B cell (primary cell): ENCODE measurements around the gene CCDC201. TPM values are rescaled to one million over a fixed set of nuclear protein-coding genes. Genes with fewer than 3 reads are reported as not detected.
"Not testable (repeated sequence)": the region's sequence is repeated elsewhere in the genome, so short reads cannot be mapped to it uniquely, and the experiment has no call there.

ENCODE experiments used
- ATAC-seq: fragments of 200-7000 bp; cut with Tn5 transposase; one replicate; pipeline ENCODE4 v1.10.0; 2021; ENCODE audit warnings: low read depth, mild to moderate bottlenecking, moderate number of reproducible peaks, moderate library complexity
- CTCF ChIA-PET: fragments of 350-600 bp; sonication (Branson Sonifier 250); formaldehyde crosslinking; loops from one replicate; lab custom pipeline; 2021; ENCODE audit warnings: antibody characterized with exemption, inconsistent platforms; lab: Charles Lee
- POLR2A ChIA-PET: fragments of 350-600 bp; sonication (Branson Sonifier 250); formaldehyde crosslinking; loops from one replicate; lab custom pipeline; 2021; ENCODE audit warnings: antibody characterized with exemption; lab: Charles Lee
- DNase-seq: peaks from one replicate; pipeline ENCODE4 v3.0.0; 2013
- H2AFZ ChIP-seq: 2 replicates; pipeline ENCODE4 v1.6.1; 2012; ENCODE audit warnings: mild to moderate bottlenecking, low read depth, low read length; ENCODE audit not compliant: insufficient read depth, poor library complexity, severe bottlenecking
- H3K27ac ChIP-seq, 2 donors: 1 replicate in 1 of 2; 2 replicates in 1 of 2; pipeline ENCODE4 v1.5.1; 2012 to 2013; ENCODE audit warnings: low read length in 2 of 2, mild to moderate bottlenecking in 2 of 2, moderate library complexity in 1 of 2
- H3K27me3 ChIP-seq, 4 experiments: fragments of 200-600 bp in 1 of 4; sonication (generic) in 1 of 4; replicated peaks in 1 of 4; 1 replicate in 2 of 4; 2 replicates in 2 of 4; pipeline versions ENCODE4 v1.6.1 to v1.7.0; 2013 to 2016; ENCODE audit warnings: low read length in 3 of 4, mild to moderate bottlenecking in 2 of 4, mixed read lengths in 1 of 4, moderate library complexity in 1 of 4; ENCODE audit not compliant: insufficient read depth in 4 of 4, control insufficient read depth in 3 of 4; ENCODE audit errors: control extremely low read depth in 1 of 4
- H3K36me3 ChIP-seq, 2 experiments: replicated peaks in 1 of 2; 1 replicate in 1 of 2; 2 replicates in 1 of 2; pipeline versions ENCODE4 v1.6.1 to v1.7.1; 2013; ENCODE audit warnings: low read length in 1 of 2; ENCODE audit not compliant: insufficient read depth in 2 of 2, control insufficient read depth in 1 of 2; ENCODE audit errors: control extremely low read depth in 1 of 2, extremely low read depth in 1 of 2
- H3K4me1 ChIP-seq, 2 donors: fragments of 200-600 bp in 1 of 2; sonication (generic) in 1 of 2; 1 replicate in 1 of 2; 2 replicates in 1 of 2; pipeline versions ENCODE4 v1.5.1 to v1.6.1; 2013 to 2017; ENCODE audit warnings: low read length in 2 of 2; ENCODE audit not compliant: control insufficient read depth in 2 of 2, insufficient read depth in 2 of 2
- H3K4me2 ChIP-seq: replicated peaks from 2 replicates; pipeline ENCODE3; 2012; ENCODE audit warnings: mild to moderate bottlenecking, low read depth, low read length; ENCODE audit not compliant: poor library complexity, severe bottlenecking
- H3K4me3 ChIP-seq, 5 experiments: fragments of 200-600 bp in 1 of 5; sonication (generic) in 1 of 5; 1 replicate in 3 of 5; 2 replicates in 2 of 5; pipeline versions ENCODE4 v1.5.1 to v1.7.0; 2011 to 2016; ENCODE audit warnings: low read length in 4 of 5, mild to moderate bottlenecking in 4 of 5, low read depth in 2 of 5, control low read depth in 1 of 5, moderate library complexity in 1 of 5; ENCODE audit not compliant: insufficient read depth in 1 of 5; ENCODE audit errors: control extremely low read depth in 1 of 5, extremely low read depth in 1 of 5
- H3K79me2 ChIP-seq: fragments of 200-600 bp; sonication (generic); one replicate; pipeline ENCODE4 v1.6.0; 2016; ENCODE audit warnings: low read length; ENCODE audit not compliant: control insufficient read depth, insufficient read depth
- H3K9ac ChIP-seq: fragments of 200-600 bp; sonication (generic); 2 replicates; pipeline ENCODE4 v1.6.1; 2017; ENCODE audit warnings: mild to moderate bottlenecking, low read length, moderate library complexity
- H3K9me3 ChIP-seq, 3 donors: one replicate each; pipeline versions ENCODE4 v1.6.1 to v1.7.1; 2013; ENCODE audit warnings: low read length in 2 of 3; ENCODE audit not compliant: control insufficient read depth in 2 of 3, insufficient read depth in 1 of 3; ENCODE audit errors: control extremely low read depth in 1 of 3
- H4K20me1 ChIP-seq: 2 replicates; pipeline ENCODE4 v1.6.0; 2012; ENCODE audit warnings: mild to moderate bottlenecking, low read length; ENCODE audit not compliant: insufficient read depth, control insufficient read depth, poor library complexity, severe bottlenecking
- H3K27ac Mint-ChIP-seq: one replicate; pipeline ENCODE4 v1.8.0; 2021; ENCODE audit warnings: mixed read lengths
- H3K27me3 Mint-ChIP-seq: one replicate; pipeline ENCODE4 v1.8.0; 2021; ENCODE audit warnings: mixed read lengths
- H3K4me1 Mint-ChIP-seq: one replicate; pipeline ENCODE4 v1.8.0; 2021; ENCODE audit warnings: mixed read lengths
- H3K4me3 Mint-ChIP-seq: one replicate; pipeline ENCODE4 v1.8.0; 2021; ENCODE audit warnings: mixed read lengths
- H3K9me3 Mint-ChIP-seq: one replicate; pipeline ENCODE4 v1.8.0; 2022; ENCODE audit warnings: mixed read lengths; ENCODE audit not compliant: insufficient read depth
- WGBS: methylation state at CpG from one replicate; pipeline ENCODE4 v1.1.5; 2013; ENCODE audit warnings: missing lambda C conversion rate; ENCODE audit not compliant: insufficient coverage; 5-methylcytosine and 5-hydroxymethylcytosine counted together
- intact Hi-C: fragments of 100-400 bp; cut with micrococcal nuclease; formaldehyde crosslinking; loops from one replicate; pipeline ENCODE4 v1.10.0; 2022
- polyA plus RNA-seq: library from polyadenylated mRNA; depleted of rRNA; stranded (reverse); fragments of >200 nt; gene quantifications from 2 replicates; pipeline ENCODE4 v1.2.3, GENCODE V29; 2012
- total RNA-seq, 2 donors: library from RNA; stranded (reverse); fragments of 120-200 nt in 1 of 2; gene quantifications; 1 replicate in 1 of 2; 2 replicates in 1 of 2; pipeline versions ENCODE4 v1.2.3 to v1.2.4, GENCODE V29; 2013 to 2022

Gene CCDC201
- total and polyA plus RNA-seq, 2 donors (not counting 1 experiment from before 2014, with no cell fraction given): not detected

GRCh38 chr7:45817016-45817415, 55.9 kb downstream of the CCDC201 start:
- H3K9me3 ChIP-seq, H3K9ac ChIP-seq, H3K4me1 ChIP-seq, H3K9me3 Mint-ChIP-seq, H3K79me2 ChIP-seq, DNase-seq, ATAC-seq, H3K36me3 ChIP-seq, H3K4me3 ChIP-seq, H3K27ac Mint-ChIP-seq, H3K4me3 Mint-ChIP-seq, H3K27ac ChIP-seq, H2AFZ ChIP-seq, intact Hi-C loops, H4K20me1 ChIP-seq, H3K4me1 Mint-ChIP-seq, H3K27me3 ChIP-seq, POLR2A ChIA-PET, H3K4me2 ChIP-seq, H3K27me3 Mint-ChIP-seq, CTCF ChIA-PET: not testable (repeated sequence)
- 100% methylated on average over 1 of the region's 8 CpGs for WGBS

- H3K4me3 Mint-ChIP-seq, intact Hi-C loops, H3K27ac Mint-ChIP-seq: not testable (repeated sequence)
Measured at GRCh38 chr7:45814216-45815118, 58.4 kb downstream of the CCDC201 start.

GRCh38 chr7:45813771-45814170, 59.1 kb downstream of the CCDC201 start:
- H3K36me3 ChIP-seq, H4K20me1 ChIP-seq, H3K4me1 Mint-ChIP-seq, H3K79me2 ChIP-seq, CTCF ChIA-PET, H3K9me3 Mint-ChIP-seq, H3K9me3 ChIP-seq, ATAC-seq, H3K27me3 ChIP-seq, H3K4me2 ChIP-seq, POLR2A ChIA-PET, H3K4me1 ChIP-seq, H3K4me3 Mint-ChIP-seq, H3K9ac ChIP-seq, intact Hi-C loops, H3K27me3 Mint-ChIP-seq, H2AFZ ChIP-seq, H3K27ac Mint-ChIP-seq, H3K27ac ChIP-seq, DNase-seq, H3K4me3 ChIP-seq: not testable (repeated sequence)
- WGBS: 98% methylated on average over 16 of the region's 18 CpGs

More at GRCh38 chr7:45814216-45815118, 58.4 kb downstream of the CCDC201 start:
- H4K20me1 ChIP-seq, H3K27me3 ChIP-seq, H2AFZ ChIP-seq, H3K36me3 ChIP-seq, H3K4me1 Mint-ChIP-seq, H3K27me3 Mint-ChIP-seq, H3K4me1 ChIP-seq, DNase-seq, H3K79me2 ChIP-seq, H3K27ac ChIP-seq, ATAC-seq, H3K9me3 ChIP-seq, H3K4me3 ChIP-seq, H3K9ac ChIP-seq, CTCF ChIA-PET, H3K4me2 ChIP-seq, POLR2A ChIA-PET, H3K9me3 Mint-ChIP-seq: not testable (repeated sequence)
- 96% methylated on average over 33 of the region's 37 CpGs for WGBS
